ENCODE data around the gene MYO5C.

GRCh38 chr15:52317688-52318087 lies 22.1 kb upstream of the MYO5C start:
- TF ChIP-seq CTCF (conservative IDR thresholded peaks at IDR 0.05 in 1 of 2, IDR thresholded peaks at IDR 0.05 in 1 of 2; ENCODE audit: low read depth in 1 of 2, low read length in 2 of 2) (no peak), EZH2 (IDR thresholded peaks at IDR 0.05; ENCODE audit: low read length, missing control alignments) (no peak)
